ENCODE data around the gene SPIN1.

- TF ChIP-seq, protein P1, sequence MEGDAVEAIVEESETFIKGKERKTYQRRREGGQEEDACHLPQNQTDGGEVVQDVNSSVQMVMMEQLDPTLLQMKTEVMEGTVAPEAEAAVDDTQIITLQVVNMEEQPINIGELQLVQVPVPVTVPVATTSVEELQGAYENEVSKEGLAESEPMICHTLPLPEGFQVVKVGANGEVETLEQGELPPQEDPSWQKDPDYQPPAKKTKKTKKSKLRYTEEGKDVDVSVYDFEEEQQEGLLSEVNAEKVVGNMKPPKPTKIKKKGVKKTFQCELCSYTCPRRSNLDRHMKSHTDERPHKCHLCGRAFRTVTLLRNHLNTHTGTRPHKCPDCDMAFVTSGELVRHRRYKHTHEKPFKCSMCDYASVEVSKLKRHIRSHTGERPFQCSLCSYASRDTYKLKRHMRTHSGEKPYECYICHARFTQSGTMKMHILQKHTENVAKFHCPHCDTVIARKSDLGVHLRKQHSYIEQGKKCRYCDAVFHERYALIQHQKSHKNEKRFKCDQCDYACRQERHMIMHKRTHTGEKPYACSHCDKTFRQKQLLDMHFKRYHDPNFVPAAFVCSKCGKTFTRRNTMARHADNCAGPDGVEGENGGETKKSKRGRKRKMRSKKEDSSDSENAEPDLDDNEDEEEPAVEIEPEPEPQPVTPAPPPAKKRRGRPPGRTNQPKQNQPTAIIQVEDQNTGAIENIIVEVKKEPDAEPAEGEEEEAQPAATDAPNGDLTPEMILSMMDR (conservative IDR thresholded peaks at IDR 0.05), result no peak
- TF ChIP-seq ZFX (IDR thresholded peaks at IDR 0.05), result no peak
These were observed 76.6 kb downstream of the SPIN1 start for GRCh38 chr9:88464851-88465250.

Measured in C4-2B (cell line).